DND-41 (cell line): ENCODE measurements around the gene CEP104.

ENCODE experiments used
- ATAC-seq: fragments of 200-7000 bp; cut with Tn5 transposase; 3 replicates; pipeline ENCODE4 v1.9.1; 2021; ENCODE audit warnings: low read depth; ENCODE audit not compliant: insufficient read depth
- DNase-seq: peaks from one replicate; pipeline ENCODE4 v3.0.0-alpha.2; 2020
- H2AFZ ChIP-seq: 2 replicates; pipeline ENCODE4 v1.6.0; 2012; ENCODE audit warnings: low read depth, low read length
- H3K27ac ChIP-seq: 2 replicates; pipeline ENCODE4 v1.5.1; 2012; ENCODE audit warnings: low read length, inconsistent platforms
- H3K27me3 ChIP-seq: fragments of 200-600 bp; sonication (generic); 2 replicates; pipeline ENCODE4 v1.6.0; 2012; ENCODE audit warnings: low read length, mild to moderate bottlenecking, inconsistent platforms; ENCODE audit not compliant: insufficient read depth, poor library complexity
- H3K36me3 ChIP-seq: 2 replicates; pipeline ENCODE4 v1.5.1; 2012; ENCODE audit warnings: low read length, inconsistent platforms; ENCODE audit not compliant: insufficient read depth
- H3K4me1 ChIP-seq: 2 replicates; pipeline ENCODE4 v1.5.1; 2012; ENCODE audit warnings: mild to moderate bottlenecking, low read length; ENCODE audit not compliant: insufficient read depth
- H3K4me2 ChIP-seq: 2 replicates; pipeline ENCODE4 v1.6.0; 2012; ENCODE audit warnings: mild to moderate bottlenecking, moderate library complexity, low read length, inconsistent platforms; ENCODE audit not compliant: insufficient read depth
- H3K4me3 ChIP-seq, 2 experiments: fragments of 200-600 bp in 1 of 2; shearing (Covaris generic) in 1 of 2; 2 replicates each; pipeline ENCODE4 v1.5.1; 2012 to 2016; ENCODE audit warnings: inconsistent platforms in 2 of 2, low read length in 2 of 2, mild to moderate bottlenecking in 2 of 2, low read depth in 1 of 2, moderate library complexity in 1 of 2
- H3K79me2 ChIP-seq: 2 replicates; pipeline ENCODE4 v1.6.0; 2012; ENCODE audit warnings: low read length, inconsistent platforms; ENCODE audit not compliant: insufficient read depth
- H3K9ac ChIP-seq: 2 replicates; pipeline ENCODE4 v1.6.0; 2012; ENCODE audit warnings: low read depth, mild to moderate bottlenecking, inconsistent platforms, low read length, moderate library complexity
- H3K9me3 ChIP-seq: 2 replicates; pipeline ENCODE4 v1.5.1; 2012; ENCODE audit warnings: low read length, moderate library complexity, mild to moderate bottlenecking, inconsistent platforms; ENCODE audit not compliant: insufficient read depth, severe bottlenecking
- H4K20me1 ChIP-seq: 2 replicates; pipeline ENCODE4 v1.6.0; 2012; ENCODE audit warnings: low read length; ENCODE audit not compliant: insufficient read depth
- CTCF ChIP-seq: IDR thresholded peaks from 2 replicates; pipeline ENCODE4 v1.5.1; 2012; ENCODE audit warnings: borderline replicate concordance, low read length, moderate library complexity, mild to moderate bottlenecking; ENCODE audit not compliant: poor library complexity, severe bottlenecking; ENCODE audit errors: extremely low read depth
- EZH2 ChIP-seq: IDR thresholded peaks from 3 replicates; pipeline ENCODE4 v1.6.1; 2012; ENCODE audit warnings: borderline replicate concordance, low read depth, mild to moderate bottlenecking, moderate library complexity, low read length, inconsistent platforms; ENCODE audit not compliant: severe bottlenecking

The CEP104 gene

GRCh38 chr1:3762873-3763228 lies 94.2 kb downstream of the CEP104 start:
- H3K27ac ChIP-seq: no peak overlapping the region
- no peak for ATAC-seq
- no peak for DNase-seq
- no peaks in the 10 kb centered on the region for H3K36me3 ChIP-seq
- H3K4me1 ChIP-seq: no peaks in the 10 kb centered on the region
- H3K79me2 ChIP-seq: no peaks in the 10 kb centered on the region
- peaks cover 5% of the 10 kb centered on the region; the same call in 1 of the 2 replicates for H4K20me1 ChIP-seq
- no peak overlapping the region for H3K9ac ChIP-seq
- no peak overlapping the region for H3K4me2 ChIP-seq
- H3K9me3 ChIP-seq: no peaks in the 10 kb centered on the region
- TF ChIP-seq EZH2: no peak
- no peak for TF ChIP-seq CTCF
- H3K4me3 ChIP-seq: no peak overlapping the region
- H2AFZ ChIP-seq: no peak overlapping the region
- no peaks in the 10 kb centered on the region for H3K27me3 ChIP-seq

GRCh38 chr1:3762151-3762872 lies 94.7 kb downstream of the CEP104 start:
- no peak overlapping the region for H3K4me3 ChIP-seq
- ATAC-seq (no peak), DNase-seq (no peak)
- no peaks in the 10 kb centered on the region for H3K36me3 ChIP-seq
- H3K79me2 ChIP-seq: no peaks in the 10 kb centered on the region
- no peak overlapping the region for H2AFZ ChIP-seq
- H3K4me2 ChIP-seq: no peak overlapping the region
- H3K27me3 ChIP-seq: no peaks in the 10 kb centered on the region
- TF ChIP-seq EZH2: no peak
- H3K27ac ChIP-seq: no peak overlapping the region
- no peaks in the 10 kb centered on the region for H3K9me3 ChIP-seq
- peaks cover 5% of the 10 kb centered on the region; the same call in 1 of the 2 replicates for H4K20me1 ChIP-seq
- H3K9ac ChIP-seq: no peak overlapping the region
- no peaks in the 10 kb centered on the region for H3K4me1 ChIP-seq
